Measurements from ENCODE around the gene CDK5RAP1. TPM values are rescaled to one million over a fixed set of nuclear protein-coding genes. Genes with fewer than 3 reads are reported as not detected.
A peak's percentile ranks its signal among the peaks of the same experiment; 100 is the strongest.

The CDK5RAP1 gene
- total and polyA plus RNA-seq, 2 experiments from 2014 or later, result 37.9 to 47.8 TPM

DNA sequence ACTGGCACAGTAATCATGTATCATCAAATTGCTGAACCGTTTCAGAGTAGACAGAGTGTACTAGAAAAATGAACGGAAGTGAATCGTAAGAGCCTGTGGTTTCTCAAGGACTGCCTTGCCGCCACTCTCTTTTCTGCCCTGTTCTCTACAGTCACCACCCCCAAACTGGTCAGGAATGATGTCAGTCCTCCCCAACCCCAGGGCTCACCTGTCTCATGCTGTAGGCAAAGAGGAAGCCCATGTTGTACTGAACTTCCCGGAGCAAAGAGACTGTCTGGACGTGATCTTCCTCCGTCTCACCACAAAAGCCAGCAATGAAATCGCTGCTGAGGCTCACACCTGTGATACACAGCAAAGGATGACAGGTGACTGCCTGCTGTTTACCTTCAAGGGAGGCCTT, 31.0 kb downstream of the CDK5RAP1 start:
- Histone ChIP-seq H3K4me1 (ENCODE audit: low read depth) (no peaks in the 10 kb centered on the region), H3K27me3 (no peaks in the 10 kb centered on the region), H3K27ac (no peak overlapping the region), H3K4me3 (no peak overlapping the region), H3K9me3 (ENCODE audit: low read depth) (no peaks in the 10 kb centered on the region), H3K36me3 (peaks cover 49% of the 10 kb centered on the region)
- DNase-seq (ENCODE audit: low read depth in 1 of 2, low spot score in 1 of 2), result no peak
- TF ChIP-seq, protein P1, sequence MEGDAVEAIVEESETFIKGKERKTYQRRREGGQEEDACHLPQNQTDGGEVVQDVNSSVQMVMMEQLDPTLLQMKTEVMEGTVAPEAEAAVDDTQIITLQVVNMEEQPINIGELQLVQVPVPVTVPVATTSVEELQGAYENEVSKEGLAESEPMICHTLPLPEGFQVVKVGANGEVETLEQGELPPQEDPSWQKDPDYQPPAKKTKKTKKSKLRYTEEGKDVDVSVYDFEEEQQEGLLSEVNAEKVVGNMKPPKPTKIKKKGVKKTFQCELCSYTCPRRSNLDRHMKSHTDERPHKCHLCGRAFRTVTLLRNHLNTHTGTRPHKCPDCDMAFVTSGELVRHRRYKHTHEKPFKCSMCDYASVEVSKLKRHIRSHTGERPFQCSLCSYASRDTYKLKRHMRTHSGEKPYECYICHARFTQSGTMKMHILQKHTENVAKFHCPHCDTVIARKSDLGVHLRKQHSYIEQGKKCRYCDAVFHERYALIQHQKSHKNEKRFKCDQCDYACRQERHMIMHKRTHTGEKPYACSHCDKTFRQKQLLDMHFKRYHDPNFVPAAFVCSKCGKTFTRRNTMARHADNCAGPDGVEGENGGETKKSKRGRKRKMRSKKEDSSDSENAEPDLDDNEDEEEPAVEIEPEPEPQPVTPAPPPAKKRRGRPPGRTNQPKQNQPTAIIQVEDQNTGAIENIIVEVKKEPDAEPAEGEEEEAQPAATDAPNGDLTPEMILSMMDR (IDR thresholded peaks at IDR 0.05; ENCODE audit: low read depth, low read length), result no peak

DNA sequence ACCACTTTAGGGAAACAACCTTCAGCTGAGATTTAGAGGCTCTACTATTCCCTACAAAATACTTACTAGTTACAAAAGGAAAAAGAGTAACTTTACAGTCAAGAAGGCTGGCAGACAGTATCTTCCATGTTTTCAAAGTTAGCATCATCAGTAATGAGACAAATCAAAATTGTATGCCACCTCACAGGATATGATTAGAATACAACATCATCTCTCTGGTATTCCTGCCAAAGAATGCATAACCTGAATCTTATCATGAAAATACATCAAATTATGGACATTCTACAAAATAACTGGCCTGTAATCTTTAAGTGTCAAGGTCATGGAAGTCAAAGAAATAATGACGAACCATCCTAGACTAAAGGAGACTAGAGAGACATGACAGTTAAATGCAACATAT, 38.4 kb downstream of the CDK5RAP1 start:
- H3K27ac ChIP-seq, result no peak overlapping the region
- peaks cover 50% of the 10 kb centered on the region for H3K36me3 ChIP-seq
- no peaks in the 10 kb centered on the region for H3K9me3 ChIP-seq (ENCODE audit: low read depth)
- no peaks in the 10 kb centered on the region for H3K27me3 ChIP-seq
- DNase-seq (ENCODE audit: low read depth in 1 of 2, low spot score in 1 of 2), result no peak
- TF ChIP-seq, protein P1 (IDR thresholded peaks at IDR 0.05; ENCODE audit: low read depth, low read length), result no peak
- no peak overlapping the region for H3K4me3 ChIP-seq
- H3K4me1 ChIP-seq (ENCODE audit: low read depth), result no peaks in the 10 kb centered on the region

DNA sequence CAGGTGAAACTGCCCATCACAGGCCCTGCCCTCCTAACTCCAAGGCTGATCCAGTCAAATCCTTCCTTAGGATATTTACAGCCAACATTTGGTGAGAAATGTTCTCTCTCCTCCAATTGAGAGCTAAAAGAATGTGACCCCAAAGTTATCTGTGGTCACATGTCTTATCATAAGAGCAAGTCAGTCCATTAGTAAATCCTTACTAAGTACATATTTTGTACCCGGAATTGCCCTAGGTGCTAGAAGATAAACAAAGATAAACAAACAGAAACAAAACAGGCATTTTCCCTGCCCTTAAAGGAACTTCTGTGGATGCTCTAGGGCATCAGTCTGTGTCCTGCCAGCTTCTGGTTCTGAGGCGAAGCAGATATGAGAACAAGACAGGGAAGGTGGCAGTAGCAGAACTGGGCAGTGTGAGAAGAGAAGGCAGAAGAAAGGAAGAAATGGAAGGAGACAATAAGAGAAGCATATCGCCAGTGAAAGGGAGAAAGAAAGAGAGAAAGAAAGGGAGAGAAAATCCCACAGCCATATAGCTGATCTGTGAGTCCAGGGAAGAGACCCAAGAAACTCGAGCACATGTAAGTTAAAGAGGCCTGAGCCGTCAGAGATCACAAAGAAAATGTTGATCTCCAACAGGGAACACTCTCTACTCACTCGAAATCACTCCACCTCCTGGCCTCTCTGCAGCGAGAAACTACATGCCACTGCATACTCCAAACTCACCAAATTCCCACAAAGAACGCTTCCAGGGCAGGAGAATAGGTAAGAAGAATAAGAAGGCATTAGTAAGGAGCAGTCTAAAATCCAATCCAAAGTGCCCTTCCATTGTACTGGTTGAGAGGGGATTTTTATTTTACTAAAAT, 41.7 kb downstream of the CDK5RAP1 start:
- Histone ChIP-seq H3K27me3 (no peaks in the 10 kb centered on the region), H3K9me3 (ENCODE audit: low read depth) (no peaks in the 10 kb centered on the region), H3K36me3 (peaks cover 32% of the 10 kb centered on the region), H3K27ac (peak overlapping the region; percentile 52), H3K4me1 (ENCODE audit: low read depth) (no peaks in the 10 kb centered on the region), H3K4me3 (no peak overlapping the region)
- DNase-seq (ENCODE audit: low read depth in 1 of 2, low spot score in 1 of 2), result peak in 1 of 2 donors; percentile 13
- TF ChIP-seq, protein P1 (IDR thresholded peaks at IDR 0.05; ENCODE audit: low read depth, low read length), result no peak

DNA sequence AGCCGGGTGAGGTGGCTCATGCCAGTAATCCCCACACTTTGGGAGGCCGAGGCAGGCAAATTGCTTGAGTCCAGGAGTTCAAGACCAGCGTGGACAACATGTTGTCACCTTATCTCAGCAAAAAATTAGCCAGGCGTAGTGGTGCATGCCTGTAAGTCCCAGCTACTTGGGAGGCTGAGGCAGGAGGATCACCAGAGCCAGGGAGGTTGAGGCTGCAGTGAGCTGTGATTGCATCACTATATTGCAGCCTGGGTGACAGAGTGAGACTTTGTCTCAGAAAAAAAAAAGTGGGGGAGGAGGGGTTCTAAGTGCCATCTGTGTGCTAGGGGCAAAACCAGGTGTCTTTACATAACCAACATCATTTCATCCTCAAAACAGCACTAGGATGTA, 48.3 kb downstream of the CDK5RAP1 start:
- Histone ChIP-seq H3K4me3 (no peak overlapping the region), H3K4me1 (ENCODE audit: low read depth) (no peaks in the 10 kb centered on the region), H3K27ac (no peak overlapping the region), H3K27me3 (no peaks in the 10 kb centered on the region), H3K36me3 (peaks cover 5% of the 10 kb centered on the region), H3K9me3 (ENCODE audit: low read depth) (no peaks in the 10 kb centered on the region)
- TF ChIP-seq, protein P1 (IDR thresholded peaks at IDR 0.05; ENCODE audit: low read depth, low read length), result no peak
- no peak for DNase-seq (ENCODE audit: low read depth in 1 of 2, low spot score in 1 of 2)

DNA sequence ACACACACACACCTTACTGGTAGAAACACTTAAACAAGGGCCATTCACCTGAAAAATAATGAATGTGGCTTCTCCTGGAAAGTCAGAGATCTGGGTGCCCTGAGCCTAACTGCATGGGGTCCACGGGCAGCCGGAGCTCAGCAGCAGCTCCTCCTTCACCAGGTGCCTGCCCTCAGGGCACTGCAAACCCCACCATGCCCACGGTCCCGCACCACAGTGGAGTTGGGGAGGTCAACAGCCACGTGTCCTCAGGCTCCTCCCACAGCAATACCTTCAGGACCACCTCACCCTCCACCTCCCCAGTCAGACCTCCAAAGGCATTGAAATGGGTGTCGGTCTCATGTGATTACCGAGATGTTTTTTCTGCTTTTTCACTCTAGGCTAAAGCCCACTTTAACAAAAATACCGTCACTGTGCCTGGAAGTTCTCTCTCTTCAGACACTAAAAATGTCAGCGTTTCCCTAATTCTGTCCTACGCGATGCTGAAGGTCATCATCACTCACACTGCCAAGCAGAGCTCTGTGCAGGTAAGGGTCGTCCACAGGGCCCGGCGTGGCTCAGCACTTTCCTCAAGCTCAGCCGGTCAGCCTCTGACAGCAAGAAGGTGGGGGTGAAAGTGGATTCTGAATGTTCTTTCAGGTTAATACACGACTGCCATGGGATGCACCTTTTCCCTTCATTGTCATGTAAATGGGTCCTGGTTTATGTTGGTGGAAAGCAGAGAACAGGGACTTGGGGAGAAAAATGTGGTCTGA, 48.9 kb downstream of the CDK5RAP1 start:
- DNase-seq (ENCODE audit: low read depth in 1 of 2, low spot score in 1 of 2), result no peak
- Histone ChIP-seq H3K4me1 (ENCODE audit: low read depth) (no peaks in the 10 kb centered on the region), H3K27ac (no peak overlapping the region), H3K36me3 (peaks cover 4% of the 10 kb centered on the region), H3K27me3 (no peaks in the 10 kb centered on the region), H3K9me3 (ENCODE audit: low read depth) (no peaks in the 10 kb centered on the region), H3K4me3 (no peak overlapping the region)
- TF ChIP-seq, protein P1 (IDR thresholded peaks at IDR 0.05; ENCODE audit: low read depth, low read length), result no peak

Data from cardiac muscle cell (in vitro differentiated cells and primary cell).